Activated naive CD4-positive, alpha-beta T cell treated with anti-CD3 and anti-CD28 coated beads, Interleukin-2, amount 50 U/mL, for 24 hours (primary cell): Measurements from ENCODE around the gene BAIAP2.
A peak's percentile ranks its signal among the peaks of the same experiment; 100 is the strongest.

ENCODE experiments used
- H3K27ac Mint-ChIP-seq: one replicate; pipeline ENCODE4 v1.8.0; 2021; ENCODE audit warnings: mild to moderate bottlenecking, mixed read lengths
- H3K27me3 Mint-ChIP-seq: one replicate; pipeline ENCODE4 v1.8.0; 2021; ENCODE audit warnings: mixed read lengths
- H3K36me3 Mint-ChIP-seq: one replicate; pipeline ENCODE4 v1.8.0; 2021; ENCODE audit warnings: mixed read lengths
- H3K4me1 Mint-ChIP-seq: one replicate; pipeline ENCODE4 v1.8.0; 2021; ENCODE audit warnings: mixed read lengths
- H3K4me3 Mint-ChIP-seq: one replicate; pipeline ENCODE4 v1.8.0; 2021; ENCODE audit warnings: mild to moderate bottlenecking, mixed read lengths
- H3K9me3 Mint-ChIP-seq: one replicate; pipeline ENCODE4 v1.8.0; 2021; ENCODE audit warnings: mixed read lengths

The BAIAP2 gene

GRCh38 chr17:81165246-81166032 is 130.5 kb downstream of the BAIAP2 start, which contains the start of gene PVALEF:
PVALEF (plus strand) TSS chr17:81165507; CDS start chr17:81181227, 15,720 bp downstream.
- Mint-ChIP-seq H3K4me1 (peaks cover 15% of the 10 kb centered on the region), H3K27ac (no peak within 1 kb of the TSS), H3K36me3 (no peaks in the 10 kb centered on the region), H3K9me3 (no peaks in the 10 kb centered on the region), H3K4me3 (peak within 1 kb of the TSS; percentile 59), H3K27me3 (peaks cover 1% of the 10 kb centered on the region)

- H3K27ac Mint-ChIP-seq, result no peak within 1 kb of the TSS
- H3K4me1 Mint-ChIP-seq, result peaks cover 12% of the 10 kb centered on the region
- no peaks in the 10 kb centered on the region for H3K36me3 Mint-ChIP-seq
- H3K9me3 Mint-ChIP-seq, result no peaks in the 10 kb centered on the region
- H3K27me3 Mint-ChIP-seq, result peaks cover 1% of the 10 kb centered on the region
- peak within 1 kb of the TSS; percentile 58 for H3K4me3 Mint-ChIP-seq
Measured at GRCh38 chr17:81166033-81166492, 131.1 kb downstream of the BAIAP2 start, which contains the start of gene AATK. AATK (minus strand) TSS chr17:81166221; CDS start chr17:81165992, 229 bp downstream.
